ENCODE measurements around the gene ZC3H18.

Gene ZC3H18

GRCh38 chr16:88561485-88562359 is 8.5 kb upstream of the ZC3H18 start:
- Histone ChIP-seq H3K9ac (ENCODE audit: insufficient read length, low read depth) (no peak overlapping the region), H3K9me3 (ENCODE audit: insufficient read depth, low read length) (0 out of 2 replicates have a peak, but pooled peaks cover under 1% of the 10 kb centered on the region), H3K4me3 (ENCODE audit: insufficient read length, low read depth) (no peak overlapping the region), H3K36me3 (ENCODE audit: insufficient read depth, insufficient read length, low read length) (no peaks in the 10 kb centered on the region), H3K27me3 (ENCODE audit: insufficient read depth, insufficient read length) (peaks cover 3% of the 10 kb centered on the region), H3K4me1 (ENCODE audit: insufficient read depth, insufficient read length) (peaks cover 7% of the 10 kb centered on the region)
- TF ChIP-seq YY1 (IDR thresholded peaks at IDR 0.05; ENCODE audit: insufficient read depth, insufficient read length): no peak
- no peak for TF ChIP-seq SUZ12 (IDR thresholded peaks at IDR 0.05; ENCODE audit: extremely low read depth, insufficient read depth, insufficient read length)
- no peak for TF ChIP-seq ZNF274 (IDR thresholded peaks at IDR 0.05; ENCODE audit: low read depth, low read length)
- DNase-seq (ENCODE audit: low read depth, low spot score): no peak

- no peaks in the 10 kb centered on the region for H3K9me3 ChIP-seq (ENCODE audit: insufficient read depth, low read length)
- H3K4me1 ChIP-seq (ENCODE audit: insufficient read depth, insufficient read length): peaks cover 9% of the 10 kb centered on the region
- peaks cover 3% of the 10 kb centered on the region for H3K27me3 ChIP-seq (ENCODE audit: insufficient read depth, insufficient read length)
- H3K4me3 ChIP-seq (ENCODE audit: insufficient read length, low read depth): no peak overlapping the region
- H3K9ac ChIP-seq (ENCODE audit: insufficient read length, low read depth): no peak overlapping the region
- no peak for DNase-seq (ENCODE audit: low read depth, low spot score)
- no peak for TF ChIP-seq SUZ12 (IDR thresholded peaks at IDR 0.05; ENCODE audit: extremely low read depth, insufficient read depth, insufficient read length)
- TF ChIP-seq YY1 (IDR thresholded peaks at IDR 0.05; ENCODE audit: insufficient read depth, insufficient read length): no peak
- TF ChIP-seq ZNF274 (IDR thresholded peaks at IDR 0.05; ENCODE audit: low read depth, low read length): no peak
- peaks cover 6% of the 10 kb centered on the region for H3K36me3 ChIP-seq (ENCODE audit: insufficient read depth, insufficient read length, low read length)
Observed at GRCh38 chr16:88566158-88566557, 4.0 kb upstream of the ZC3H18 start.

GRCh38 chr16:88568710-88569613 is 1.2 kb upstream of the ZC3H18 start:
- H3K36me3 ChIP-seq (ENCODE audit: insufficient read depth, insufficient read length, low read length): peaks cover 32% of the 10 kb centered on the region
- peak overlapping the region; percentile 98 for H3K9ac ChIP-seq (ENCODE audit: insufficient read length, low read depth)
- H3K27me3 ChIP-seq (ENCODE audit: insufficient read depth, insufficient read length): no peaks in the 10 kb centered on the region
- TF ChIP-seq YY1 (IDR thresholded peaks at IDR 0.05; ENCODE audit: insufficient read depth, insufficient read length): no peak
- peak overlapping the region; percentile 93 for H3K4me3 ChIP-seq (ENCODE audit: insufficient read length, low read depth)
- no peak for DNase-seq (ENCODE audit: low read depth, low spot score)
- H3K4me1 ChIP-seq (ENCODE audit: insufficient read depth, insufficient read length): peaks cover 9% of the 10 kb centered on the region
- no peaks in the 10 kb centered on the region for H3K9me3 ChIP-seq (ENCODE audit: insufficient read depth, low read length)

GRCh38 chr16:88569614-88569984 is 604 bp upstream of the ZC3H18 start:
- Histone ChIP-seq H3K9me3 (ENCODE audit: insufficient read depth, low read length) (no peaks in the 10 kb centered on the region), H3K4me3 (ENCODE audit: insufficient read length, low read depth) (peak overlapping the region; percentile 93), H3K9ac (ENCODE audit: insufficient read length, low read depth) (peak overlapping the region; percentile 98), H3K27me3 (ENCODE audit: insufficient read depth, insufficient read length) (no peaks in the 10 kb centered on the region), H3K4me1 (ENCODE audit: insufficient read depth, insufficient read length) (peaks cover 9% of the 10 kb centered on the region), H3K36me3 (ENCODE audit: insufficient read depth, insufficient read length, low read length) (peaks cover 37% of the 10 kb centered on the region)
- TF ChIP-seq SUZ12 (IDR thresholded peaks at IDR 0.05; ENCODE audit: extremely low read depth, insufficient read depth, insufficient read length) (no peak), ZNF274 (IDR thresholded peaks at IDR 0.05; ENCODE audit: low read depth, low read length) (no peak), YY1 (IDR thresholded peaks at IDR 0.05; ENCODE audit: insufficient read depth, insufficient read length) (no peak)
- no peak for DNase-seq (ENCODE audit: low read depth, low spot score)

GRCh38 chr16:88570691-88571092 is 489 bp downstream of the ZC3H18 start:
- no peak for DNase-seq (ENCODE audit: low read depth, low spot score)
- peaks cover 42% of the 10 kb centered on the region for H3K36me3 ChIP-seq (ENCODE audit: insufficient read depth, insufficient read length, low read length)
- H3K4me1 ChIP-seq (ENCODE audit: insufficient read depth, insufficient read length): peaks cover 9% of the 10 kb centered on the region
- no peaks in the 10 kb centered on the region for H3K9me3 ChIP-seq (ENCODE audit: insufficient read depth, low read length)
- TF ChIP-seq SUZ12 (IDR thresholded peaks at IDR 0.05; ENCODE audit: extremely low read depth, insufficient read depth, insufficient read length) (no peak), ZNF274 (IDR thresholded peaks at IDR 0.05; ENCODE audit: low read depth, low read length) (no peak)
- peak overlapping the region; percentile 95 for H3K9ac ChIP-seq (ENCODE audit: insufficient read length, low read depth)
- peak overlapping the region; percentile 93 for H3K4me3 ChIP-seq (ENCODE audit: insufficient read length, low read depth)
- H3K27me3 ChIP-seq (ENCODE audit: insufficient read depth, insufficient read length): no peaks in the 10 kb centered on the region

GRCh38 chr16:88575251-88575650 is 5.0 kb downstream of the ZC3H18 start:
- no peak overlapping the region for H3K9ac ChIP-seq (ENCODE audit: insufficient read length, low read depth)
- peaks cover 78% of the 10 kb centered on the region for H3K36me3 ChIP-seq (ENCODE audit: insufficient read depth, insufficient read length, low read length)
- no peaks in the 10 kb centered on the region for H3K4me1 ChIP-seq (ENCODE audit: insufficient read depth, insufficient read length)
- H3K9me3 ChIP-seq (ENCODE audit: insufficient read depth, low read length): no peaks in the 10 kb centered on the region
- no peaks in the 10 kb centered on the region for H3K27me3 ChIP-seq (ENCODE audit: insufficient read depth, insufficient read length)
- TF ChIP-seq ZNF274 (IDR thresholded peaks at IDR 0.05; ENCODE audit: low read depth, low read length) (no peak), YY1 (IDR thresholded peaks at IDR 0.05; ENCODE audit: insufficient read depth, insufficient read length) (no peak), SUZ12 (IDR thresholded peaks at IDR 0.05; ENCODE audit: extremely low read depth, insufficient read depth, insufficient read length) (no peak)
- no peak for DNase-seq (ENCODE audit: low read depth, low spot score)
- no peak overlapping the region for H3K4me3 ChIP-seq (ENCODE audit: insufficient read length, low read depth)

- Histone ChIP-seq H3K27me3 (ENCODE audit: insufficient read depth, insufficient read length) (no peaks in the 10 kb centered on the region), H3K4me3 (ENCODE audit: insufficient read length, low read depth) (no peak overlapping the region), H3K9me3 (ENCODE audit: insufficient read depth, low read length) (no peaks in the 10 kb centered on the region), H3K9ac (ENCODE audit: insufficient read length, low read depth) (no peak overlapping the region), H3K36me3 (ENCODE audit: insufficient read depth, insufficient read length, low read length) (peaks cover 89% of the 10 kb centered on the region), H3K4me1 (ENCODE audit: insufficient read depth, insufficient read length) (no peaks in the 10 kb centered on the region)
- no peak for DNase-seq (ENCODE audit: low read depth, low spot score)
- TF ChIP-seq SUZ12 (IDR thresholded peaks at IDR 0.05; ENCODE audit: extremely low read depth, insufficient read depth, insufficient read length) (no peak), YY1 (IDR thresholded peaks at IDR 0.05; ENCODE audit: insufficient read depth, insufficient read length) (no peak), ZNF274 (IDR thresholded peaks at IDR 0.05; ENCODE audit: low read depth, low read length) (no peak)
Observed at GRCh38 chr16:88576307-88576706, 6.1 kb downstream of the ZC3H18 start.
